ENCODE data around the gene FAAH. TPM values are rescaled to one million over a fixed set of nuclear protein-coding genes. Genes with fewer than 3 reads are reported as not detected.

The FAAH gene
- total RNA-seq, 1 donor from 2014 or later, result 32.4 TPM

GRCh38 chr1:46405724-46406123 is 11.6 kb downstream of the FAAH start:
- intact Hi-C loops (cut with DNase I), result no loop called here
- peaks cover 22% of the 10 kb centered on the region for H3K4me1 ChIP-seq
- ATAC-seq (no peak), DNase-seq (no peak)
- no peaks in the 10 kb centered on the region for H3K9me3 ChIP-seq
- no peak overlapping the region for H3K4me3 ChIP-seq
- H3K36me3 ChIP-seq, result peaks cover 30% of the 10 kb centered on the region
- H3K27ac ChIP-seq, result no peak overlapping the region
- H3K27me3 ChIP-seq (ENCODE audit: low read depth), result no peaks in the 10 kb centered on the region
- no peak for TF ChIP-seq CTCF (IDR thresholded peaks at IDR 0.05)

GRCh38 chr1:46406881-46407608 is 12.9 kb downstream of the FAAH start:
- Histone ChIP-seq H3K4me3 (peak overlapping the region; percentile 30), H3K27ac (no peak overlapping the region), H3K4me1 (peaks cover 12% of the 10 kb centered on the region), H3K36me3 (peaks cover 30% of the 10 kb centered on the region), H3K9me3 (no peaks in the 10 kb centered on the region), H3K27me3 (ENCODE audit: low read depth) (no peaks in the 10 kb centered on the region)
- intact Hi-C loops (cut with DNase I), result no loop called here
- TF ChIP-seq CTCF (IDR thresholded peaks at IDR 0.05), result no peak
- no peak for DNase-seq
- ATAC-seq, result no peak

- no peaks in the 10 kb centered on the region for H3K9me3 ChIP-seq
- no peak overlapping the region for H3K4me3 ChIP-seq
- no peak for ATAC-seq
- H3K36me3 ChIP-seq, result peaks cover 30% of the 10 kb centered on the region
- H3K27ac ChIP-seq, result no peak overlapping the region
- intact Hi-C loops (cut with DNase I), result no loop called here
- DNase-seq, result no peak
- peaks cover 6% of the 10 kb centered on the region for H3K4me1 ChIP-seq
- H3K27me3 ChIP-seq (ENCODE audit: low read depth), result no peaks in the 10 kb centered on the region
- no peak for TF ChIP-seq CTCF (IDR thresholded peaks at IDR 0.05)
These were observed 13.5 kb downstream of the FAAH start for GRCh38 chr1:46407636-46408035.

- Histone ChIP-seq H3K27me3 (ENCODE audit: low read depth) (no peaks in the 10 kb centered on the region), H3K36me3 (peaks cover 35% of the 10 kb centered on the region), H3K4me3 (no peak overlapping the region), H3K4me1 (peaks cover 5% of the 10 kb centered on the region), H3K9me3 (no peaks in the 10 kb centered on the region), H3K27ac (no peak overlapping the region)
- DNase-seq (no peak), ATAC-seq (no peak)
- intact Hi-C loops (cut with DNase I), result no loop called here
- TF ChIP-seq CTCF (IDR thresholded peaks at IDR 0.05), result no peak
These were observed 14.4 kb downstream of the FAAH start for GRCh38 chr1:46408356-46409062.

GRCh38 chr1:46409063-46409372 is 14.9 kb downstream of the FAAH start:
- DNase-seq (no peak), ATAC-seq (no peak)
- H3K9me3 ChIP-seq, result no peaks in the 10 kb centered on the region
- TF ChIP-seq CTCF (IDR thresholded peaks at IDR 0.05), result no peak
- intact Hi-C loops (cut with DNase I), result no loop called here
- H3K27me3 ChIP-seq (ENCODE audit: low read depth), result no peaks in the 10 kb centered on the region
- H3K4me1 ChIP-seq, result peaks cover 5% of the 10 kb centered on the region
- H3K4me3 ChIP-seq, result no peak overlapping the region
- H3K27ac ChIP-seq, result no peak overlapping the region
- H3K36me3 ChIP-seq, result peaks cover 40% of the 10 kb centered on the region

All from lower lobe of right lung (tissue), 2 donors.